Uterus (tissue), 4 donors: ENCODE results near the gene DNAJC4. TPM values are rescaled to one million over a fixed set of nuclear protein-coding genes. Genes with fewer than 3 reads are reported as not detected.

Experiments
- DNase-seq, 2 donors: peaks; one replicate each; pipeline ENCODE4 v3.0.0-alpha.2; 2019 to 2020
- H3K27ac ChIP-seq, 2 donors: fragments of 200-600 bp; sonication (generic); 1 replicate in 1 of 2; 2 replicates in 1 of 2; pipeline ENCODE4 v1.5.1; 2016 to 2018
- H3K27me3 ChIP-seq, 2 donors: fragments of 200-600 bp; sonication (generic); one replicate each; pipeline ENCODE4 v1.5.1; 2018 to 2019; ENCODE audit warnings: control low read depth in 1 of 2
- H3K36me3 ChIP-seq, 2 donors: fragments of 200-600 bp; sonication (generic); one replicate each; pipeline ENCODE4 v1.5.1; 2019; ENCODE audit warnings: control low read depth in 1 of 2
- H3K4me1 ChIP-seq, 2 donors: fragments of 200-600 bp; sonication (generic); one replicate each; pipeline ENCODE4 v1.5.1; 2018 to 2019; ENCODE audit warnings: control low read depth in 1 of 2
- H3K4me3 ChIP-seq, 2 donors: fragments of 200-600 bp; sonication (generic); 1 replicate in 1 of 2; 2 replicates in 1 of 2; pipeline ENCODE4 v1.5.1; 2018 to 2019; ENCODE audit warnings: mild to moderate bottlenecking in 1 of 2
- H3K9me3 ChIP-seq, 2 donors: fragments of 200-600 bp; sonication (generic); one replicate each; pipeline ENCODE4 v1.5.1; 2019; ENCODE audit warnings: control low read depth in 1 of 2
- POLR2A ChIP-seq, 2 donors: fragments of 450-650 bp; IDR thresholded peaks; one replicate each; pipeline ENCODE4 v1.6.1; 2016; ENCODE audit warnings: antibody characterized with exemption in 2 of 2, mild to moderate bottlenecking in 1 of 2, moderate library complexity in 1 of 2
- intact Hi-C: fragments of 100-400 bp; cut with DNase I; formaldehyde crosslinking; loops from one replicate; pipeline ENCODE4 v1.15.1; 2023; ENCODE audit warnings: low total_unique reads
- total RNA-seq, 4 donors: library from RNA; depleted of rRNA in 3 of 4; stranded (reverse); fragments of >200 nt in 3 of 4; gene quantifications; one replicate each; pipeline versions ENCODE4 v1.1.0 to v1.2.4, GENCODE V29; 2014 to 2023
- TF ChIP-seq, protein P1 (sequence below), 4 experiments: fragments of 200-600 bp in 2 of 4; fragments of 450-650 bp in 2 of 4; sonication (generic) in 2 of 4; IDR thresholded peaks; one replicate each; pipeline ENCODE4 v1.5.1; 2016 to 2019; ENCODE audit warnings: antibody characterized with exemption in 4 of 4, mild to moderate bottlenecking in 2 of 4, moderate library complexity in 1 of 4
- donor health status: DM: yes; HTN: yes; CAD: no.

The DNAJC4 gene
- total RNA-seq, 4 donors from 2014 or later = 7.9 to 28.6 (median 16.6) TPM; not detected in 1

DNA sequence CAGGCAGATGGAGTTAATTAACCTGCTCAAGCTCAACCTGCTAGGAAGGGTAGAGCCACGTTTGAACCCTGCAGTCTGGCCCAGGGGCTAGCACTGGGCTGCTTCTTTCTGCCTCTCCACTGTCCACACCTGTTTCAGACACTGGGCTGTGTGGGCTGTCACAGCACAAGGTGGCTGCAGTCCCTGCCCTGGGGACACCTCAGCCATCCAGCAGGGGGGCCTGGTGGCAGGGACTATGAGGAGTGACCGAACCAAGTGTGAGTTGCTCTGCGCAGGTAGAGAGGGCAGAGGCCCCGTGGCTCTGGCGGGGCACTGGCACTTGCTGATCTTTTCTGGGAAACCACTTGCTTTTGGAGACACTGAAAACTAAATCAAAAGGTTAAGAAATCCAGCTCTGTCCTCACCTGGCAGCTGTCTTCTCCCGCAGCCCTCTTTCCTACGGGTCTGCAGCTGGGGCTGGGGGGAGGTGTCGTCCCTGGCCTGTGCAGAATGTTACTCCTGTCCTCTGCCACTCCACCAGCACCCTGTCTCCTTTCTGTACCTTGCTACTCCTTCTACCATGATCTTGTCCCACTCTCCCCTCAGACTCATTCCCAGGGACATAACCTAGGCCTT is 48.3 kb downstream of the DNAJC4 start:
- Histone ChIP-seq H3K27me3 (no peaks in the 10 kb centered on the region), H3K36me3 (no peaks in the 10 kb centered on the region), H3K4me1 (peaks cover 6% of the 10 kb centered on the region in 2 donors), H3K9me3 (no peaks in the 10 kb centered on the region), H3K4me3 (no peak overlapping the region), H3K27ac (no peak overlapping the region)
- no peak for TF ChIP-seq POLR2A (IDR thresholded peaks at IDR 0.05)
- TF ChIP-seq, protein P1, sequence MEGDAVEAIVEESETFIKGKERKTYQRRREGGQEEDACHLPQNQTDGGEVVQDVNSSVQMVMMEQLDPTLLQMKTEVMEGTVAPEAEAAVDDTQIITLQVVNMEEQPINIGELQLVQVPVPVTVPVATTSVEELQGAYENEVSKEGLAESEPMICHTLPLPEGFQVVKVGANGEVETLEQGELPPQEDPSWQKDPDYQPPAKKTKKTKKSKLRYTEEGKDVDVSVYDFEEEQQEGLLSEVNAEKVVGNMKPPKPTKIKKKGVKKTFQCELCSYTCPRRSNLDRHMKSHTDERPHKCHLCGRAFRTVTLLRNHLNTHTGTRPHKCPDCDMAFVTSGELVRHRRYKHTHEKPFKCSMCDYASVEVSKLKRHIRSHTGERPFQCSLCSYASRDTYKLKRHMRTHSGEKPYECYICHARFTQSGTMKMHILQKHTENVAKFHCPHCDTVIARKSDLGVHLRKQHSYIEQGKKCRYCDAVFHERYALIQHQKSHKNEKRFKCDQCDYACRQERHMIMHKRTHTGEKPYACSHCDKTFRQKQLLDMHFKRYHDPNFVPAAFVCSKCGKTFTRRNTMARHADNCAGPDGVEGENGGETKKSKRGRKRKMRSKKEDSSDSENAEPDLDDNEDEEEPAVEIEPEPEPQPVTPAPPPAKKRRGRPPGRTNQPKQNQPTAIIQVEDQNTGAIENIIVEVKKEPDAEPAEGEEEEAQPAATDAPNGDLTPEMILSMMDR (IDR thresholded peaks at IDR 0.05) = no peak
- no peak for DNase-seq
- intact Hi-C loops = no loop called here

DNA sequence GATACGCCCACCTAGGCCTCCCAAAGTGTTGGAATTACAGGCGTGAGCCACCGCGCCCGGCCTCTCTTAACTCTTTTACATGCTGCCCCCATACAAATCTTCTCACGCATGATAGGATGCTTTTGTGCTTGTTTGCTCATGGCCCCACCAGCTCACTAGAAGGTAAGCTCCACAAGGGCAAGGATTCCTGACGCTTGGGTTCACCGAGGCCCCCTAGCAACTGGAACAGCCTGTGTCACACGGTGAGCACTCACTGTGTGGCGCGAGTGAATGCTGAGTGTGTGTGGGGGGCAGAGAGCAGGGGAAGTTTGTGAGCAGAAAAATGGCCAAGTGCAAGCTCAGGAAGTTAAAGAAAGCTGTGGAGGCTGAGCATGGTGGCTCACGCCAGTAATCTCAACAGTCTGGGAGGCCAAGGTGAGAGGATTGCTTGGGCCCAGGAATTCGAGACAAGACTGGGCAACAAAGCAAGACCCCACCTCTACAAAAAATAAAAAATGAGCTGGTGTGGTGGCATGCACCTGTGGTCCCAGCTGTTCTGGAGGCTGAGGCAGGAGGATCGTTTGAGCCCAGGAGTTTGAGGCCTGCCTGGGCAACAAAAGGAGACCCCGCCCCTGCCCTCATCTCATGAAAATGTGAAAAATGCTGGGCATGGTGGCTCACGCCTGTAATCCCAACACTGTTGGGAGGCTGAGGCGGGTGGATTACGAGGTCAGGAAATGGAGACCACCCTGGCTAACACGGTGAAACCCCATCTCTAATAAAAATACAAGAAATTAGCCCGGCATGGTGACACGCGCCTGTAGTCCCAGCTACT is 51.8 kb downstream of the DNAJC4 start:
- no peaks in the 10 kb centered on the region for H3K36me3 ChIP-seq
- H3K4me1 ChIP-seq = peaks cover 6 to 14% of the 10 kb centered on the region in 2 donors
- H3K27me3 ChIP-seq = no peaks in the 10 kb centered on the region
- no peak overlapping the region for H3K27ac ChIP-seq
- no peak overlapping the region for H3K4me3 ChIP-seq
- DNase-seq = no peak
- H3K9me3 ChIP-seq = no peaks in the 10 kb centered on the region
- intact Hi-C loops = no loop called here
- TF ChIP-seq, protein P1 (IDR thresholded peaks at IDR 0.05) = no peak
- no peak for TF ChIP-seq POLR2A (IDR thresholded peaks at IDR 0.05)

DNA sequence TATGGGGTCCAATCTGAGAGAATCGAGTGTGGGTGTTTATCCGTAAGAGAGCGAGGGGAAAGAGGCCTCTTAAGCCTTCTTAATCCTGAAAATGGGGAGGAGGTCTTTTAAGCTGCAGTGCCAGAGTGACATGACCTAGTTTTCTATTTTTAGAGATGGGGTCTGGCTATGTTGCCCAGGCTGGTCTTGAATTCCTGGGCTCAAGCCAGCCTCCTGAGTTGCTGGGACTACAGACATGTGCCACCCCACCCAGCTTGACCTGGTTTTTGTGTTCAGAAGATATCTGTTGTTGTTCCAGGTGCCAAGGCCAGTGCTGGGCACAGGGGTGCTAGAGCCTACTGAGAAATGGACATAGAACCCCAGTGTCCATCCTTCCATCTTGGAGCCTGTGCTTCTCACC is 52.7 kb downstream of the DNAJC4 start:
- no peak for DNase-seq
- peaks cover 6 to 14% of the 10 kb centered on the region in 2 donors for H3K4me1 ChIP-seq
- H3K4me3 ChIP-seq = no peak overlapping the region
- H3K36me3 ChIP-seq = no peaks in the 10 kb centered on the region
- intact Hi-C loops = no loop called here
- H3K27me3 ChIP-seq = no peaks in the 10 kb centered on the region
- no peak for TF ChIP-seq POLR2A (IDR thresholded peaks at IDR 0.05)
- TF ChIP-seq, protein P1 (IDR thresholded peaks at IDR 0.05) = no peak
- no peak overlapping the region for H3K27ac ChIP-seq
- no peaks in the 10 kb centered on the region for H3K9me3 ChIP-seq

Other genes starting within 250 kb of the DNAJC4 start
- 10 to 100 TPM; 29.5 to 54.6 (median 45.8) TPM for gene OTUB1, start 244.1 kb upstream of the DNAJC4 start, total RNA-seq
- gene FLRT1, start 194.6 kb upstream of the DNAJC4 start, total RNA-seq = 1 to 10 TPM in 2 of 4 donors, under 1 TPM in 1, not detected in 1; 0.26 to 7.3 (median 1.9) TPM
- gene MACROD1, start 64.4 kb upstream of the DNAJC4 start, total RNA-seq = 10 to 100 TPM in 1 of 4 donors, 1 to 10 TPM in 3; 1.8 to 27.1 (median 6.6) TPM
- 100 to 1,000 TPM in 1 of 4 donors, 10 to 100 TPM in 3; 20.9 to 101 (median 83.8) TPM for gene STIP1, start 44.4 kb upstream of the DNAJC4 start, total RNA-seq
- gene FERMT3, start 23.8 kb upstream of the DNAJC4 start, total RNA-seq = 10 to 100 TPM in 2 of 4 donors, 1 to 10 TPM in 2; 3.1 to 50.3 (median 9.3) TPM
- gene TRPT1, start 4.4 kb upstream of the DNAJC4 start, total RNA-seq = 10 to 100 TPM in 3 of 4 donors, 1 to 10 TPM in 1; 7.2 to 42.9 (median 18.7) TPM
- 10 to 100 TPM; 10.8 to 44.9 (median 34.0) TPM for gene NUDT22, start 4.3 kb upstream of the DNAJC4 start, total RNA-seq
- gene VEGFB, start 4.0 kb downstream of the DNAJC4 start, total RNA-seq = 100 to 1,000 TPM in 1 of 4 donors, 10 to 100 TPM in 3; 20.0 to 120 (median 26.0) TPM
- 10 to 100 TPM; 22.3 to 74.0 (median 37.7) TPM for gene FKBP2, start 10.5 kb downstream of the DNAJC4 start, total RNA-seq
- gene PPP1R14B, start 16.4 kb downstream of the DNAJC4 start, total RNA-seq = 10 to 100 TPM in 3 of 4 donors, 1 to 10 TPM in 1; 9.5 to 63.4 (median 28.3) TPM
- 10 to 100 TPM in 3 of 4 donors, 1 to 10 TPM in 1; 10.0 to 39.5 (median 21.8) TPM for gene PLCB3, start 21.0 kb downstream of the DNAJC4 start, total RNA-seq
- 10 to 100 TPM; 54.8 to 72.9 (median 62.0) TPM for gene BAD, start 54.1 kb downstream of the DNAJC4 start, total RNA-seq
- gene GPR137, start 55.3 kb downstream of the DNAJC4 start, total RNA-seq = 10 to 100 TPM in 2 of 4 donors, 1 to 10 TPM in 1, under 1 TPM in 1; 0.51 to 32.3 (median 10.6) TPM
- gene KCNK4, start 60.8 kb downstream of the DNAJC4 start, total RNA-seq = under 1 TPM in 2 of 4 donors, not detected in 2; 0.61 to 0.76 TPM
- gene CATSPERZ, start 69.8 kb downstream of the DNAJC4 start, total RNA-seq = not detected
- 10 to 100 TPM; 12.1 to 49.2 (median 17.5) TPM for gene ESRRA, start 75.0 kb downstream of the DNAJC4 start, total RNA-seq
- 100 to 1,000 TPM; 200 to 462 (median 323) TPM for gene TRMT112, start 87.0 kb downstream of the DNAJC4 start, total RNA-seq
- gene PRDX5, start 87.6 kb downstream of the DNAJC4 start, total RNA-seq = 100 to 1,000 TPM in 3 of 4 donors, 10 to 100 TPM in 1; 97.1 to 156 (median 113) TPM
- gene CCDC88B, start 109.7 kb downstream of the DNAJC4 start, total RNA-seq = 1 to 10 TPM in 3 of 4 donors, under 1 TPM in 1; 0.29 to 5.7 (median 2.9) TPM
- gene RPS6KA4, start 128.6 kb downstream of the DNAJC4 start, total RNA-seq = 10 to 100 TPM in 3 of 4 donors, 1 to 10 TPM in 1; 2.4 to 37.4 (median 29.3) TPM